ENCODE data around the gene PEMT.

- TF ChIP-seq POLR2AphosphoS5 (IDR thresholded peaks at IDR 0.05) (no peak), CTCF (IDR thresholded peaks at IDR 0.05 in 8 of 11, conservative IDR thresholded peaks at IDR 0.05 in 3 of 11) (no peak)
Measured at GRCh38 chr17:17497845-17498520, 93.5 kb downstream of the PEMT start.
